ENCODE results near the gene ABHD1. TPM values are rescaled to one million over a fixed set of nuclear protein-coding genes. Genes with fewer than 3 reads are reported as not detected.

ABHD1 gene
- total RNA-seq, 1 experiment from 2014 or later, result 0.18 TPM

GRCh38 chr2:27160191-27160590 lies 36.6 kb downstream of the ABHD1 start:
- intact Hi-C loops (cut with micrococcal nuclease; ENCODE audit: unreplicated experiment), result no loop called here
- Histone ChIP-seq H3K9me3 (no peaks in the 10 kb centered on the region), H3K27me3 (replicated peaks; ENCODE audit: control insufficient read depth, insufficient read depth, low read length) (no peaks in the 10 kb centered on the region), H3K4me1 (peaks cover 11% of the 10 kb centered on the region), H3K4me3 (ENCODE audit: low read depth, low read length) (no peak overlapping the region), H3K36me3 (ENCODE audit: control insufficient read depth, insufficient read depth, low read length) (no peaks in the 10 kb centered on the region)
- peaks cover 8% of the 10 kb centered on the region for H3K4me1 Mint-ChIP-seq (ENCODE audit: low read depth, unreplicated experiment)
- POLR2A ChIA-PET, result no interaction called here
- no peak for DNase-seq
- no peak for TF ChIP-seq CTCF (IDR thresholded peaks at IDR 0.05; ENCODE audit: insufficient read depth in 1 of 2, low read depth in 1 of 2, low read length in 1 of 2, severe bottlenecking in 1 of 2, unreplicated experiment in 1 of 2)
- no peak overlapping the region for H3K27ac Mint-ChIP-seq (ENCODE audit: unreplicated experiment)
- no peak overlapping the region for H3K4me3 Mint-ChIP-seq (ENCODE audit: unreplicated experiment)
- no peaks in the 10 kb centered on the region for H3K9me3 Mint-ChIP-seq (ENCODE audit: unreplicated experiment)
- no peaks in the 10 kb centered on the region for H3K27me3 Mint-ChIP-seq (ENCODE audit: insufficient read depth, unreplicated experiment)
- no TSS peak for BruUV-seq (replicated peaks)
- CTCF ChIA-PET, result no interaction called here
- H3K36me3 Mint-ChIP-seq (ENCODE audit: insufficient read depth, unreplicated experiment), result peaks cover under 1% of the 10 kb centered on the region

GRCh38 chr2:27162151-27163121 lies 38.8 kb downstream of the ABHD1 start:
- TF ChIP-seq CTCF (IDR thresholded peaks at IDR 0.05; ENCODE audit: insufficient read depth in 1 of 2, low read depth in 1 of 2, low read length in 1 of 2, severe bottlenecking in 1 of 2, unreplicated experiment in 1 of 2), result no peak
- intact Hi-C loops (cut with micrococcal nuclease; ENCODE audit: unreplicated experiment), result no loop called here
- peaks cover 13% of the 10 kb centered on the region for H3K4me1 ChIP-seq
- no TSS peak for BruUV-seq (replicated peaks)
- Mint-ChIP-seq H3K9me3 (ENCODE audit: unreplicated experiment) (no peaks in the 10 kb centered on the region), H3K27me3 (ENCODE audit: insufficient read depth, unreplicated experiment) (no peaks in the 10 kb centered on the region), H3K27ac (ENCODE audit: unreplicated experiment) (no peak overlapping the region), H3K4me3 (ENCODE audit: unreplicated experiment) (no peak overlapping the region), H3K4me1 (ENCODE audit: low read depth, unreplicated experiment) (peaks cover 13% of the 10 kb centered on the region), H3K36me3 (ENCODE audit: insufficient read depth, unreplicated experiment) (peaks cover 5% of the 10 kb centered on the region)
- ChIA-PET POLR2A (no interaction called here), CTCF (interaction anchor here (1.5 kb wide), 1 partner anchor 29 kb away, joined by 4 read pairs; no protein-coding TSS in a partner anchor)
- H3K36me3 ChIP-seq (ENCODE audit: control insufficient read depth, insufficient read depth, low read length), result no peaks in the 10 kb centered on the region
- H3K27me3 ChIP-seq (replicated peaks; ENCODE audit: control insufficient read depth, insufficient read depth, low read length), result no peaks in the 10 kb centered on the region
- H3K9me3 ChIP-seq, result no peaks in the 10 kb centered on the region
- no peak for DNase-seq
- H3K4me3 ChIP-seq (ENCODE audit: low read depth, low read length), result no peak overlapping the region

GRCh38 chr2:27164960-27165763 lies 41.5 kb downstream of the ABHD1 start:
- POLR2A ChIA-PET, result no interaction called here
- intact Hi-C loops (cut with micrococcal nuclease; ENCODE audit: unreplicated experiment), result no loop called here
- no peak for DNase-seq
- H3K27me3 Mint-ChIP-seq (ENCODE audit: insufficient read depth, unreplicated experiment), result no peaks in the 10 kb centered on the region
- BruUV-seq (replicated peaks), result no TSS peak
- Histone ChIP-seq H3K4me3 (ENCODE audit: low read depth, low read length) (no peak overlapping the region), H3K9me3 (no peaks in the 10 kb centered on the region), H3K4me1 (peaks cover 13% of the 10 kb centered on the region), H3K36me3 (ENCODE audit: control insufficient read depth, insufficient read depth, low read length) (no peaks in the 10 kb centered on the region), H3K27me3 (replicated peaks; ENCODE audit: control insufficient read depth, insufficient read depth, low read length) (no peaks in the 10 kb centered on the region)
- peaks cover 5% of the 10 kb centered on the region for H3K36me3 Mint-ChIP-seq (ENCODE audit: insufficient read depth, unreplicated experiment)
- H3K27ac Mint-ChIP-seq (ENCODE audit: unreplicated experiment), result no peak overlapping the region
- no peak for TF ChIP-seq CTCF (IDR thresholded peaks at IDR 0.05; ENCODE audit: insufficient read depth in 1 of 2, low read depth in 1 of 2, low read length in 1 of 2, severe bottlenecking in 1 of 2, unreplicated experiment in 1 of 2)
- peaks cover 13% of the 10 kb centered on the region for H3K4me1 Mint-ChIP-seq (ENCODE audit: low read depth, unreplicated experiment)
- no peaks in the 10 kb centered on the region for H3K9me3 Mint-ChIP-seq (ENCODE audit: unreplicated experiment)
- no peak overlapping the region for H3K4me3 Mint-ChIP-seq (ENCODE audit: unreplicated experiment)
- CTCF ChIA-PET, result no interaction called here

Data from Caco-2 (cell line).